DND-41 (cell line): Measurements from ENCODE around the gene MRAP2.
"Not testable (repeated sequence)": the region's sequence is repeated elsewhere in the genome, so short reads cannot be mapped to it uniquely, and the experiment has no call there.

ENCODE experiments used
- ATAC-seq: fragments of 200-7000 bp; cut with Tn5 transposase; 3 replicates; pipeline ENCODE4 v1.9.1; 2021; ENCODE audit warnings: low read depth; ENCODE audit not compliant: insufficient read depth
- DNase-seq: peaks from one replicate; pipeline ENCODE4 v3.0.0-alpha.2; 2020
- H2AFZ ChIP-seq: 2 replicates; pipeline ENCODE4 v1.6.0; 2012; ENCODE audit warnings: low read depth, low read length
- H3K27ac ChIP-seq: 2 replicates; pipeline ENCODE4 v1.5.1; 2012; ENCODE audit warnings: low read length, inconsistent platforms
- H3K27me3 ChIP-seq: fragments of 200-600 bp; sonication (generic); 2 replicates; pipeline ENCODE4 v1.6.0; 2012; ENCODE audit warnings: low read length, mild to moderate bottlenecking, inconsistent platforms; ENCODE audit not compliant: insufficient read depth, poor library complexity
- H3K36me3 ChIP-seq: 2 replicates; pipeline ENCODE4 v1.5.1; 2012; ENCODE audit warnings: low read length, inconsistent platforms; ENCODE audit not compliant: insufficient read depth
- H3K4me1 ChIP-seq: 2 replicates; pipeline ENCODE4 v1.5.1; 2012; ENCODE audit warnings: mild to moderate bottlenecking, low read length; ENCODE audit not compliant: insufficient read depth
- H3K4me2 ChIP-seq: 2 replicates; pipeline ENCODE4 v1.6.0; 2012; ENCODE audit warnings: mild to moderate bottlenecking, moderate library complexity, low read length, inconsistent platforms; ENCODE audit not compliant: insufficient read depth
- H3K4me3 ChIP-seq, 2 experiments: fragments of 200-600 bp in 1 of 2; shearing (Covaris generic) in 1 of 2; 2 replicates each; pipeline ENCODE4 v1.5.1; 2012 to 2016; ENCODE audit warnings: inconsistent platforms in 2 of 2, low read length in 2 of 2, mild to moderate bottlenecking in 2 of 2, low read depth in 1 of 2, moderate library complexity in 1 of 2
- H3K79me2 ChIP-seq: 2 replicates; pipeline ENCODE4 v1.6.0; 2012; ENCODE audit warnings: low read length, inconsistent platforms; ENCODE audit not compliant: insufficient read depth
- H3K9ac ChIP-seq: 2 replicates; pipeline ENCODE4 v1.6.0; 2012; ENCODE audit warnings: low read depth, mild to moderate bottlenecking, inconsistent platforms, low read length, moderate library complexity
- H3K9me3 ChIP-seq: 2 replicates; pipeline ENCODE4 v1.5.1; 2012; ENCODE audit warnings: low read length, moderate library complexity, mild to moderate bottlenecking, inconsistent platforms; ENCODE audit not compliant: insufficient read depth, severe bottlenecking
- H4K20me1 ChIP-seq: 2 replicates; pipeline ENCODE4 v1.6.0; 2012; ENCODE audit warnings: low read length; ENCODE audit not compliant: insufficient read depth
- CTCF ChIP-seq: IDR thresholded peaks from 2 replicates; pipeline ENCODE4 v1.5.1; 2012; ENCODE audit warnings: borderline replicate concordance, low read length, moderate library complexity, mild to moderate bottlenecking; ENCODE audit not compliant: poor library complexity, severe bottlenecking; ENCODE audit errors: extremely low read depth
- EZH2 ChIP-seq: IDR thresholded peaks from 3 replicates; pipeline ENCODE4 v1.6.1; 2012; ENCODE audit warnings: borderline replicate concordance, low read depth, mild to moderate bottlenecking, moderate library complexity, low read length, inconsistent platforms; ENCODE audit not compliant: severe bottlenecking

The MRAP2 gene

GRCh38 chr6:84093441-84094435 is 60.2 kb downstream of the MRAP2 start:
- no peak for ATAC-seq
- Histone ChIP-seq H3K4me2 (no peak overlapping the region), H3K9me3 (no peaks in the 10 kb centered on the region)

GRCh38 chr6:84095156-84095555 is 61.6 kb downstream of the MRAP2 start:
- H3K4me1 ChIP-seq, result no peaks in the 10 kb centered on the region
- DNase-seq, result no peak
- no peaks in the 10 kb centered on the region for H4K20me1 ChIP-seq
- H3K4me3 ChIP-seq, result no peak overlapping the region
- no peak overlapping the region for H3K9ac ChIP-seq
- no peak overlapping the region for H3K27ac ChIP-seq
- TF ChIP-seq EZH2 (no peak), CTCF (no peak)
- no peaks in the 10 kb centered on the region for H3K9me3 ChIP-seq
- H3K27me3 ChIP-seq, result no peaks in the 10 kb centered on the region
- H3K4me2 ChIP-seq, result no peak overlapping the region
- no peaks in the 10 kb centered on the region for H3K79me2 ChIP-seq
- no peaks in the 10 kb centered on the region for H3K36me3 ChIP-seq
- no peak overlapping the region for H2AFZ ChIP-seq
- ATAC-seq, result no peak

More at GRCh38 chr6:84093441-84094435, 60.2 kb downstream of the MRAP2 start:
- H3K9ac ChIP-seq, result no peak overlapping the region
- H3K4me1 ChIP-seq, result no peaks in the 10 kb centered on the region
- H3K27ac ChIP-seq, result no peak overlapping the region
- no peak for TF ChIP-seq EZH2
- no peaks in the 10 kb centered on the region for H3K36me3 ChIP-seq
- H3K4me3 ChIP-seq, result no peak overlapping the region
- no peaks in the 10 kb centered on the region for H3K27me3 ChIP-seq
- no peak overlapping the region for H2AFZ ChIP-seq
- H3K79me2 ChIP-seq, result no peaks in the 10 kb centered on the region
- H4K20me1 ChIP-seq, result no peaks in the 10 kb centered on the region
- no peak for DNase-seq

GRCh38 chr6:84103029-84103428 is 69.5 kb downstream of the MRAP2 start:
- TF ChIP-seq CTCF (no peak), EZH2 (no peak)
- DNase-seq, result no peak
- H2AFZ ChIP-seq, result no peak overlapping the region
- no peaks in the 10 kb centered on the region for H3K9me3 ChIP-seq
- H3K27ac ChIP-seq, result no peak overlapping the region
- H3K9ac ChIP-seq, result no peak overlapping the region
- no peak overlapping the region for H3K4me3 ChIP-seq
- H3K4me2 ChIP-seq, result no peak overlapping the region
- H3K79me2 ChIP-seq, result no peaks in the 10 kb centered on the region
- no peaks in the 10 kb centered on the region for H3K27me3 ChIP-seq
- no peaks in the 10 kb centered on the region for H4K20me1 ChIP-seq
- H3K4me1 ChIP-seq, result no peaks in the 10 kb centered on the region
- ATAC-seq, result no peak
- H3K36me3 ChIP-seq, result no peaks in the 10 kb centered on the region

GRCh38 chr6:84105215-84105924 is 71.8 kb downstream of the MRAP2 start:
- not testable (repeated sequence) for H3K4me1 ChIP-seq, H3K4me3 ChIP-seq, H3K4me2 ChIP-seq, ATAC-seq, H3K36me3 ChIP-seq, H2AFZ ChIP-seq, H4K20me1 ChIP-seq, H3K27ac ChIP-seq, H3K79me2 ChIP-seq, H3K9ac ChIP-seq, H3K9me3 ChIP-seq, H3K27me3 ChIP-seq, DNase-seq
